Activated CD4-positive, alpha-beta T cell treated with anti-CD3 and anti-CD28 coated beads for 48 hours (primary cell): Measurements from ENCODE around the gene NADK2.

Experiments used
- DNase-seq: peaks from one replicate; pipeline ENCODE4 v3.0.0-alpha.2; 2020

The NADK2 gene

DNA sequence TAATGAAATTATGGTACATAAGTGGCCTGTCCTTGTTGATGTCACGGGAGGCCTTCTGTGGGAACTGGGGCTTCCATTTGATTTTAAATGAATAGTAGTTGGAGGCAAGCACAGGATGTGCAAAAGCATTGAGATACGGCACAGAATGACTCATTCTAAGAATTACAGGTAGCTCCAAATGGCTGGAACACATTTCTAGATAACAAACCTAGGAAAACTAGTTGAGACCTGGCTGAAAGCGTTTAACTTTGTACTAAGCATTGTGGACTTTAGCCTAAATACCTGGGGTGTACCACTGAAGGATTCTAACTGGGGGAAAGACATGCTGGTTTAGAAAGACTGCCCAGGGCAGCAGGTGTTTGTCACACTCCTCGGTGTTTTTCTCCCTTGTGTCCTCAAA, 80.4 kb downstream of the NADK2 start:
- no peak for DNase-seq

DNA sequence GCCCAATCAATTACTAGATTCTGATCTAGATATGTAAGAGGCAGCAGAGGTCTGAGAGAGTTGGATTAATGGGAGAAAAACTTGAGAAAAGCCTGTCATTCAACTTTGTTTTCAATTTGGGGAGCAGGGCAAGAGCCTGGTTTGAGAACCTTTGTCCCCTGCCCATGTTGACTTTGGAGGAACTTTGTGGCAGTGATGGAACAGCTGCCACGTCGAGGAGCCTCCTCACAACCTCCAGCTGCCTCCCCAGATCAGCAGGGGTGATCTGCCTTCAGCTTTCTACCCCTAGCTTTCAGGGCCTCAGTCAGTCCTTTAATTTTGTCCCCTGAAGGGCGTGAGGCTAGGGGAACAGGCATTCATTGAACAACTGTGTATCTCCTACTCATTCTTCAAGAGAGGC, 81.1 kb downstream of the NADK2 start:
- DNase-seq = no peak

DNA sequence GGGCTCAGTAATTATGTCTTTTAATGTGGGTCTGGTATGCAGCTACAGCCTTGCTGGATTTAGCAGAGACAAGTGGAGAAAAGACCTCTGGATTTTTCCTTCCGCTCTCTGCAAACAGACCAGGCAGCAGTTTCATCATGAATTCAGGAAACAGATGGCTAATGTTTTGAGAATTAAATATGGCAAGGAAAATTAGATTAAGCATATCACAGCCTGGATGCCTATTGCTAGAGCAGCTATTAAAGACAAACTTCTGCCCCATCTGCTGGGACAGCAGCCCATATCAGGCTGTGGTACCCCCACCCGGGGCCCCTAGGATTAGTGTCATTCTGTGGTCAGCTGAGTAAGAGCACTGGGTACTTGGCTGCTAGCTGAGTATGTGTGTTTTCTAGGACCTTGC, 83.6 kb downstream of the NADK2 start:
- no peak for DNase-seq

DNA sequence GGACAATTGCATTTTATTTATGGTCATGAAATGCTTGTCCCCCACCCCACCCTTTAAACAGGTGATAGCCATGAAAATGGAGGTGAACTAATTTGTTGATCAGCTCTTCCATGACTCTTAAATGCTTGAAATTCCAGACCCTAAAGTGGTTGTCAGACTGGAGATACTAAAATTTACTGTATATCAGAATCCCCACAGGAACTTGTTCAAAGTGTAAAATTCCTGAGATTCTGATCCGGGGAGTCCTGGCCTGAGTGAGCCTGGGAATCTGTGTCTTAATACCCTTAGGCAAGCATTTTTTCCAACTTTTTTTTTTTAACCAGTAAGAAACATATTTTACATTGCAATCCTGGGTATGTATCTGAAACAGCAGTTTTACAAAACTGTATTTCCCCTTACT, 85.1 kb downstream of the NADK2 start:
- DNase-seq = no peak

DNA sequence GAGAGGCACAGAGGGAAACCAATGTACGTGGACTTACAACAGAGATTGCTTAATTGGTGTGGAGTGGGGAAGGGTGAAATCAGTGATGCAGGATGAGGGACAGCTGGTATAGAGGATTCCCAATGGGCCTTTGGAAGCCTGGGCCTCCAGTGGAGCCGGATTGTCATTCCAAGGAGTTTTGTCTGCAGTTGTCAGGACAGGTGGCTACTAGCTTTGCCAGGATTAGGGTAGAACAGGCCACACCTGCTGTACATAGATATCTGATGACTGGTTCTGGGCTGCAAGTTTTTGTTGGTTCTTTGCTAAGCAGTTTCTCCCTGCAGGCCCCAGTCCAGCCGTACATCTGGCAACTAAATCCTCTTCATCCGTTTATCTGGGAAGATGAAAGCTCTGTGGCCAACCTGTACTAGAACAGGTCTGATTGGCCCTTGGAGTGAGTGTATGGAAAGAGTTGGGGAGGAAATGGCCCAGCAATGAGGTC, 85.6 kb downstream of the NADK2 start:
- DNase-seq = no peak

DNA sequence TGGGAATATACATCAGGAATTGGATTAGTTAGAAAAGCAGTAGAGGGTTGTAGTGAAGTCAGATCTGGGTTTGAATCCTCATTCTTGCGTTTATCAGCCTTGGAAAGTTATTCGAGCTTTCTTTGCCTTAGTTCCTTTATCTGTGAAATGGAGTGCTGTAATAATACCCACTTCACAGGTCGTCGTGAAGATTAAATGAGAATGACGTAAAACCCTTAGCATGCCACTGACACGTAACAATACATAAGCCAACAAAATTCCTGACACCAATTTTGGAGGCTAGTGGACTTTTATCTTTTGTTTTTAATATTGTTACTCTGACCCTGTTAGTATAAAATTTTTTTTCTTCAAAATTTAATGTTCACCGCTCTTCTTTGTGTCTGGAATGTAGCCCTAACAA, 86.4 kb downstream of the NADK2 start:
- no peak for DNase-seq

DNA sequence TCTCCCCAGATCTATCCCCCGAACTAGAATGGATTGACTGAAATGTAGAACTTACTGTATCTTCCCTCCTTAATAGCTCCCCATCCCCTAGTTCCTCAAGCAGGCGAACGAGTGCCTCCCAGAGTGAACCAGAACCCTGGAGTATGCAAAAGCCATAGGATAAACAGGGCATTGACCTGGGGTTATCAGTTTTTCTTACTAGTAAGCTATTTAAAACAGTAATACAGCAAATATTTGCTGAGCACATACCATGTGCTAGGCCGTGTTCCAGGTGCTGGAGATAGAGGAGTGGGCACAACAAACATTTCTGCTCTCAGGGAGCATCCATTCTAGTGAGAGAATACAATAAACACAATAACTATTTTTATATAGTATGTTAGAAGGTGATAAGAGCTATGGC, 88.0 kb downstream of the NADK2 start:
- no peak for DNase-seq

DNA sequence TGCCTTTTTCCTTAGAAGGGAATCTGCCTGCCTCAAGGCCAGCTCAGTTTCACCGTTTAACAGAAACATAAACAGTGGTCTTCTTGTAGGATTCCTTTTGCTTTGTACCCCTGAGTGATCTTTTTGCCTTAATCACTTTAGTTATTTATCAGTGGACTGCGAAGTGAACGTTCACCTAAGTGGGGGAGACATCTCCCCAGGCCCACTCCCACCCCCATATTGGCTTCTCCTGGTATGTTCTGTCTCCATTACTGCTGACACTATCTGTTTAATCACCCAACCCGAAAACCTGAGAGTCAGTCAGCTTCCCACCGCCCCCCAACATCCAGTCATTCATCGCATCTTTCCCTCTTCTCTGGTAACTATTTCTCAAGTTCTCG, 88.4 kb downstream of the NADK2 start:
- DNase-seq = no peak

DNA sequence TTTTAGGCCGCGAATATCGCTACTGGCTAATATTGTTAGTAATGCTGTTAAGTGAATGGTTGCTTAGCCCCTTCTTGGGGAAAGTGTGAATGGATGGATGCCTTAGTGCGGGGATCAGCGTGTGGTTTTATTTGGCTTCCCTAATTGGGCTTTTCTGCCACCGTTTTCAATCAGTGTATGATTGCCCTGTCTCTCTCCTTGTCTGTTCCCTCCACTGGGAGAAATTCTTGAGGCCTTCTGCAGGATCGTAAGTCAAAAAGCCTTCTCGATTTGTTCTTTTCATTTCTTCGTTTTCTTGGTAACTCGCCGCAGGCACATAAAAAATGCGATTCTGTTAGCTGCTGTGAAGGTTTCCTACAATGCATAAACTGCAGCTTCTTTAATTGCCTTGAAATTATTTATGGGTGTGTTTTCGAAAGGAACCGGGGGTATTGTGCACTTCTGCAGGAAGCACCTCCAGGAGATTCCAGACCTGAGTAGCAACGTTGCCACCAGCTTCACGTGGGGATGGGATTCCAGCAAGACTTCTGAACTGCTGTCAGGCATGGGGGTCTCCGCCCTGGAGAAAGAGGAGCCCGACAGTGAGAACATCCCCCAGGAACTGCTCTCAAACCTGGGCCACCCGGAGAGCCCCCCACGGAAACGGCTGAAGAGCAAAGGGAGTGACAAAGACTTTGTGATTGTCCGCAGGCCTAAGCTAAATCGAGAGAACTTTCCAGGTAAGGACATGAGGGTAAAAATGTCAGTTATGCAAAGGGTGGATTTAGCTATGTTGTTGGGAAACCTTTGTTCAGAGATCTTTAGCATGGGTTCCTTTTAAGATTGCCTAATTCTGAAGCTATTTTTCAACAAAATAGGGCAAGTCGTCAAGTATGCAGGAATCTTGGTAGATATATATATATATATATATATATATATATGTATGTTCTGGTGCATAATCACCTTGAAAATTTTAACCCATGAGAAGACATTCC, 89.1 kb downstream of the NADK2 start:
- no peak for DNase-seq

DNA sequence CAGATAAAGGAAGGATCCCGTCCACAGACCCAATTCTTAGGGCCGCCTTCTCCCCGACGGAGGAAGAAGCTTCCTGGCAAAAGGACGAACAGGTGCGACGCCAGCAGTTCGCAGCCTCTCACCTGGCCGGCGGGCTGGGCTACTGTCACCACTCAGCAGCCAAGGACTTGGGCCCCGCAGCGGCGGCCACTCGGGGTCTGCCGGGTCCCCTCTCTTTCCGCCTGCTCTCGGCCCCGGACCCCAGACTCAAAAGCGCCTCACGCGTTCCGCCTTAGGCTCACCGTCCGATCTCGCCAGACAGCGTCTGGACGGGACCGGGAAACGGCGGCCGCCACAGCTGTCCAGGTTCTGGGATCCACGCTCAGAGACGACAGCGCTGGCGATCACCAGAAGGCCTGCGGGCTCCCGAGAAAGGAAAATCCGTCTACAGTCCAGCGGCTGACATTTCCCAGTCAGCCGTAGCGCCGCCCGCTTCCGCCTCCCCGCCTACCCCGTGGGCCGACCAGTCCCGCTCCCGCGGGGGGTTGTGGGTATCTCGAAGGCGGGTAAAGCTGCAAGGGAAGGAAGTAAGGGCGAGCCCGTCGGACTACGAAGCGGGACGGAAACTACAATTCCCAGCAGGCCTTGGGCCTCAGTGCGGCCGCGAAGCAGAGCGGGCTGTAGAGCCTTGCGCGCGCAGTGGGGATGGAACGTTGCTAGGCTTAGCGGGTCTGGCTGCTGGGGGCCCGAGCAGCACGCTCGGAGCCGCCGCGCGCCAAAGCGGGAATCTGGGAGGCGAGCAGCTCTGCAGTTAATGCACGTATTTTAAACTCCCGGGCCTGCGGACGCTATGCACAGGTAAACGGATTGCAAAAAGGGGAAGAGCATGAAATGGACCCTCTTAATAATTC, 90.0 kb downstream of the NADK2 start, which contains the start of the genes LMBRD2 and SKP2:
Gene LMBRD2, minus strand, starts transcription at position 454 of the 890 bp plus-strand sequence. CDS start 8,538 bp downstream, outside the sequence.
Gene SKP2, plus strand, starts transcription at position 678 of the 890 bp plus-strand sequence. Its CDS starts 152 bp downstream, at position 830.
- peak; percentile 98 for DNase-seq

DNA sequence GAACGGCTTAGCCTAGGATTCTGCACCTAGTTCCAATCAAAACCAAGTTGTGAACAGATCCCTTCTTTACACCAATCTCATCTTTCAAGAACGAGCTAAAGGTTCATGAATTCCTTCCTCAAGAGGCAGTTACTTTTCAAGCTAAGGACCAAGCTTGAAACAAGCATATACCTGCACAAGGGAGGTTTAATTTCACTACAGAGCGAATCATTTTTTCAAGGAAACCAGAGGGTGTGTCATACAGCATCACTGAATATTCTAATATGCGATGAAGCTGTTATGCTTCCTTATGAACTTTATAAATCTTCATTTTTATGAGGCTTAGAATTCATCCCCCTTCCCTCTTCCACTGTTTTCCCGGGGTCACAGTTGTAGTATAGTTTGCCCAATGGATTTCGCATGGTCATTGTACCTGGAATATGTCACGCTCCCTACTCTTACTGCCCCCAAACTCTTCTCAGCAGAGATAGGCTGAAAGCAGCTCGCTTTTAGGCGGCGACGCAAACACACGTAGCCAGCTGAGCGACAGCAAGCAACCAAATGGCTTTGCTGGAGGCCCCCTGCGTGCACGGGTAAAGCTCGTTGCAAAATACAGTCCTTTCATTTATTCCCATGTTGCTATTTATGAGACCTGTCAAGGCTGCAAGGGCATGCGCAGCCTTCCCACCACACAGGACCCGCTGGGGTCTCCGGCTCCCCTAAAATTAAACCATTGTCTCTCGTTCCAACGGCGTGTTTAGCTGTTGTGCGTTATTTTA, 90.9 kb downstream of the NADK2 start:
- DNase-seq = peak; percentile 76

DNA sequence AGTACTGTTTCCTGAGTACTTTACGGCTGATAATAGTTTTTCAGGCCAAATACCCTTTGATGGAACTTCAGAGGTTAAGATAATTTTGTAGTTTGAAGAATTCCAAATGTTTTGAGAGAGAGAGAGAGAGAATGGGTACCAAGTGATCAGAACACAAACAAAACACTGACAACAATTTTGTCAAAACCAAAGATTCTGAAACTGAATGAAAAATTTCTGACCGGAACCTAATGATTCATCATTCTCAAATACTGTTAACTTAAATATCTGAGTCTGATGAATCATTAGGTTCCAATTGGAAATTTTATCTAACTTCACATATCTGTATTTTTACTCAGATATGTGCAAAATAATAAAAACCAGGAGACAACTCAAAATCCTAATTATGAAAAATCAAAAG, 94.0 kb downstream of the NADK2 start:
- DNase-seq = no peak

DNA sequence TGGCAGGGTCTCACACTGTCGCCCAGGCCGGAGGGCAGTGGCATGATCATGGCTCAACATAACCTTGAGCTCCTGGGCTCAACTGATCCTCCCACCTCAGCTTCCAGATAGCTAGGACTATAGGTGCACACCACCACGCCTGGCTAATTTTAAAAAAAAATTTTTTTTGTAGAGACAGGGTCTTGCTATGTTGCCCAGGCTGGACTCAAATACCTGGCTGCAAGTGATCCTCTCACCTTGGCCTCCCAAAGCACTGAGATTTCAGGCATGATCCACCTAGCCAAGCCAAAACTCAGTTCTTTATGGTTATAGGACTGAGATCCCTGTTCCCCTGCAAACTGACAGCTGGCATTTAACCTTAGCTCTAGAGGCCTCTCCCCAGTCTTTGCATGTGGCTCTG, 95.3 kb downstream of the NADK2 start:
- DNase-seq = no peak

DNA sequence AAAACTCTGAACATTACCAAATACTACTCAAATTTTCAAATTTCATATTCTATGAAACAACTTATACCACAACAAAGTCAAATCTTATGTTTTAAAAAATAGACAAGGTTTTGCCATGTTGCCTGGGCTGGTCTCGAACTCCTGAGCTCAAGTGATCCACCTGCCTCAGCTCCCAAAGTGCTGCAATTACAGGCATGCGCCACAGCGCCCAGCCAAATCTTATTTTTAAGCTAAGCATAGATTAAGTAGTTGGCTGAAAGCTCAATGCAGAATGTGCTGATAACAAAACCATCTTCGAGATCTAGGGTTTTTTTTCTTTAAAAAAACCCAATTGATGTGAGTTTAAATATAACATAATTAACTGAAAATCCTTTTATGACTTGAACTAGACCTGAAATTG, 96.4 kb downstream of the NADK2 start:
- no peak for DNase-seq
